ENCODE data around the gene CYP46A1.
"Not testable (repeated sequence)": the region's sequence is repeated elsewhere in the genome, so short reads cannot be mapped to it uniquely, and the experiment has no call there.

CYP46A1 gene

GRCh38 chr14:99757331-99758070 is 73.4 kb downstream of the CYP46A1 start:
- no peak for TF ChIP-seq CTCF (IDR thresholded peaks at IDR 0.05; ENCODE audit: insufficient read depth, missing control alignments)
- no peak for FAIRE-seq

GRCh38 chr14:99758121-99758821 is 74.2 kb downstream of the CYP46A1 start:
- no peak for FAIRE-seq
- no peak for TF ChIP-seq CTCF (IDR thresholded peaks at IDR 0.05; ENCODE audit: insufficient read depth, missing control alignments)
- DNase-seq (ENCODE audit: insufficient read length, low spot score) = no peak

More at GRCh38 chr14:99757331-99758070, 73.4 kb downstream of the CYP46A1 start:
- no peak for DNase-seq (ENCODE audit: insufficient read length, low spot score)

- FAIRE-seq (no peak), DNase-seq (ENCODE audit: insufficient read length, low spot score) (no peak)
- no peak for TF ChIP-seq CTCF (IDR thresholded peaks at IDR 0.05; ENCODE audit: insufficient read depth, missing control alignments)
These were observed 74.9 kb downstream of the CYP46A1 start for GRCh38 chr14:99758872-99759545.

- no peak for TF ChIP-seq CTCF (IDR thresholded peaks at IDR 0.05; ENCODE audit: insufficient read depth, missing control alignments)
- no peak for DNase-seq (ENCODE audit: insufficient read length, low spot score)
- FAIRE-seq = no peak
These were observed 75.4 kb downstream of the CYP46A1 start for GRCh38 chr14:99759546-99759925.

- no peak for FAIRE-seq
- DNase-seq (ENCODE audit: insufficient read length, low spot score) = no peak
- no peak for TF ChIP-seq CTCF (IDR thresholded peaks at IDR 0.05; ENCODE audit: insufficient read depth, missing control alignments)
These were observed 76.7 kb downstream of the CYP46A1 start for GRCh38 chr14:99760817-99761216.

GRCh38 chr14:99762911-99763310 is 78.8 kb downstream of the CYP46A1 start:
- FAIRE-seq; DNase-seq (ENCODE audit: insufficient read length, low spot score): not testable (repeated sequence)

- no peak for TF ChIP-seq CTCF (IDR thresholded peaks at IDR 0.05; ENCODE audit: insufficient read depth, missing control alignments)
- DNase-seq (ENCODE audit: insufficient read length, low spot score) (no peak), FAIRE-seq (no peak)
These were observed 79.6 kb downstream of the CYP46A1 start for GRCh38 chr14:99763527-99764221.

Data from D721Med (cell line).